K562 (cell line): ENCODE results near the gene LYZL6. TPM values are rescaled to one million over a fixed set of nuclear protein-coding genes. Genes with fewer than 3 reads are reported as not detected.

Source experiments
- ATAC-seq: fragments of 200-7000 bp; cut with Tn5 transposase; 3 replicates; pipeline ENCODE4 v1.9.1; 2020; ENCODE audit warnings: moderate library complexity
- BruUV-seq: library from RNA; stranded (reverse); fragments of 400-500 nt; replicated peaks from 2 replicates; lab custom pipeline; 2021; lab: Mats Ljungman, UMichigan
- CTCF ChIA-PET: fragments of 300-600 bp; formaldehyde crosslinking; extraction: SDS; loops from one replicate; lab custom pipeline; 2021; ENCODE audit warnings: low intra/inter-chr PET ratio; lab: Yijun Ruan, JAX
- POLR2A ChIA-PET: fragments of 300-600, 350-650 bp; sonication (Branson Sonifier 250); formaldehyde crosslinking; extraction: SDS; loops from one replicate; lab custom pipeline; 2021; ENCODE audit warnings: antibody characterized with exemption, inconsistent platforms; lab: Yijun Ruan, JAX
- DNase-seq, 4 experiments: peaks; one replicate each; pipeline versions ENCODE4 v3.0.0 to v3.0.0-alpha.2; 2011 to 2018; ENCODE audit warnings: low spot score in 3 of 4, mixed read lengths in 3 of 4; ENCODE audit errors: extremely low read depth in 1 of 4
- FAIRE-seq: peaks from 2 replicates; lab custom pipeline; 2011; peaks lifted over from hg19 to GRCh38; lab: Jason Lieb, UNC
- H2AFZ ChIP-seq: 2 replicates; pipeline ENCODE4 v1.6.0; 2011; ENCODE audit warnings: low read depth, low read length, control low read depth, inconsistent platforms
- H3K27ac ChIP-seq: fragments of 200-600 bp; 3 replicates; pipeline ENCODE4 v1.8.0; 2011; ENCODE audit warnings: low read depth, mild to moderate bottlenecking, control low read depth, inconsistent platforms, low read length, moderate library complexity, mixed read lengths; ENCODE audit errors: extremely low read depth
- H3K27me3 ChIP-seq, 2 experiments: fragments of 300-600 bp in 1 of 2; 2 replicates in 1 of 2; 3 replicates in 1 of 2; pipeline versions ENCODE4 v1.6.0 to v1.8.0; 2011; ENCODE audit warnings: inconsistent platforms in 2 of 2, low read length in 2 of 2, mild to moderate bottlenecking in 1 of 2, mixed read lengths in 1 of 2, moderate library complexity in 1 of 2; ENCODE audit not compliant: control insufficient read depth in 2 of 2, insufficient read depth in 2 of 2
- H3K36me3 ChIP-seq: fragments of 300-600 bp; 3 replicates; pipeline ENCODE4 v1.8.0; 2011; ENCODE audit warnings: mild to moderate bottlenecking, low read length, inconsistent platforms; ENCODE audit not compliant: control insufficient read depth, insufficient read depth
- H3K4me1 ChIP-seq, 2 experiments: fragments of 200-600 bp in 1 of 2; replicated peaks in 1 of 2; 2 replicates in 1 of 2; 3 replicates in 1 of 2; pipeline versions ENCODE4 v1.5.1 to v1.8.0; 2011; ENCODE audit warnings: inconsistent platforms in 2 of 2, low read length in 2 of 2, mild to moderate bottlenecking in 1 of 2, mixed read lengths in 1 of 2, moderate library complexity in 1 of 2; ENCODE audit not compliant: control insufficient read depth in 2 of 2, insufficient read depth in 2 of 2
- H3K4me2 ChIP-seq: 2 replicates; pipeline ENCODE4 v1.6.1; 2011; ENCODE audit warnings: low read length, control low read depth, inconsistent platforms, mixed read lengths; ENCODE audit not compliant: insufficient read depth
- H3K4me3 ChIP-seq: fragments of 200-600 bp; sonication (generic), shearing (Covaris generic); 2 replicates; pipeline ENCODE4 v1.5.1; 2016; ENCODE audit warnings: control low read depth, inconsistent platforms
- H3K79me2 ChIP-seq: fragments of 200-600 bp; 3 replicates; pipeline ENCODE4 v1.8.0; 2011; ENCODE audit warnings: low read length, inconsistent platforms; ENCODE audit not compliant: control insufficient read depth, insufficient read depth
- H3K9ac ChIP-seq, 2 experiments: 2 replicates each; pipeline versions ENCODE4 v1.6.0 to v1.6.1; 2011; ENCODE audit warnings: low read depth in 2 of 2, low read length in 2 of 2, control low read depth in 1 of 2, inconsistent platforms in 1 of 2, mild to moderate bottlenecking in 1 of 2, mixed read lengths in 1 of 2; ENCODE audit not compliant: insufficient read depth in 1 of 2
- H3K9me1 ChIP-seq: one replicate; pipeline ENCODE4 v1.6.0; 2011; ENCODE audit warnings: inconsistent platforms, mild to moderate bottlenecking, low read length, moderate library complexity; ENCODE audit not compliant: control insufficient read depth, insufficient read depth
- H3K9me3 ChIP-seq: replicated peaks from 2 replicates; pipeline ENCODE4 v1.5.1; 2011; ENCODE audit warnings: low read depth, low read length, inconsistent platforms; ENCODE audit not compliant: control insufficient read depth, insufficient read depth
- H4K20me1 ChIP-seq: replicated peaks from 2 replicates; pipeline ENCODE4 v1.6.1; 2011; ENCODE audit warnings: low read length, inconsistent platforms, mixed read lengths; ENCODE audit not compliant: control insufficient read depth, insufficient read depth
- CBX5 ChIP-seq: IDR thresholded peaks from 2 replicates; pipeline ENCODE4 v1.6.1; 2014; ENCODE audit warnings: low read depth, borderline replicate concordance
- DDX20 ChIP-seq: fragments of 450-650 bp; IDR thresholded peaks from 2 replicates; pipeline ENCODE4 v1.6.1; 2016; ENCODE audit warnings: missing genetic modification characterization, low read depth, mild to moderate bottlenecking, missing compliant biosample characterization, moderate library complexity
- E2F8 ChIP-seq: fragments of 450-650 bp; IDR thresholded peaks from 2 replicates; pipeline ENCODE4 v1.7.1; 2018; ENCODE audit warnings: mild to moderate bottlenecking, low read depth; ENCODE audit not compliant: partially characterized antibody
- ELF1 ChIP-seq: fragments of 200-800 bp; sonication (Bioruptor generic); IDR thresholded peaks from 2 replicates; pipeline ENCODE4 v1.6.1; 2016; ENCODE audit warnings: missing genetic modification characterization, missing compliant biosample characterization
- FOSL1 ChIP-seq: fragments of 200-800 bp; sonication (Bioruptor generic); conservative IDR thresholded peaks from 2 replicates; pipeline ENCODE4 v1.6.1; 2016; ENCODE audit warnings: missing genetic modification characterization, missing compliant biosample characterization
- NFIC ChIP-seq: fragments of 450-650 bp; IDR thresholded peaks from 2 replicates; pipeline ENCODE4 v1.6.1; 2017; ENCODE audit warnings: mild to moderate bottlenecking, inconsistent platforms
- RBFOX2 ChIP-seq: fragments of 200-400 bp; formaldehyde crosslinking; IDR thresholded peaks from 2 replicates; pipeline ENCODE4 v1.6.1; 2017; ENCODE audit warnings: low read depth, mild to moderate bottlenecking, low read length, moderate library complexity
- ZNF134 ChIP-seq: fragments of 250-450 bp; sonication (Bioruptor Pico); conservative IDR thresholded peaks from 2 replicates; pipeline ENCODE4 v1.4.0; 2020
- ZNF695 ChIP-seq: fragments of 450-650 bp; formaldehyde crosslinking; IDR thresholded peaks from 2 replicates; pipeline ENCODE4 v1.4.0; 2020; ENCODE audit warnings: mild to moderate bottlenecking, moderate library complexity
- ZNF717 ChIP-seq: fragments of 250-450 bp; sonication (Bioruptor Pico); IDR thresholded peaks from 2 replicates; pipeline ENCODE4 v1.5.0; 2021
- WGBS: fragments of 100-300 bp; shearing (Covaris generic); methylation state at CpG from one replicate; pipeline ENCODE4 v1.1.6; 2016; ENCODE audit warnings: low coverage, mixed read lengths; ENCODE audit not compliant: insufficient coverage; ENCODE audit errors: missing lambda C conversion rate; 5-methylcytosine and 5-hydroxymethylcytosine counted together
- in situ Hi-C: fragments of 300-500 bp; cut with MboI; formaldehyde crosslinking; loops from 4 replicates; pipeline ENCODE4 v1.15.0; 2018; ENCODE audit warnings: inconsistent platforms, mixed read lengths
- intact Hi-C: fragments of 100-400 bp; cut with micrococcal nuclease; formaldehyde crosslinking; loops from 2 replicates; pipeline ENCODE4 v1.14.2; 2022
- polyA plus RNA-seq, 8 experiments: library from polyadenylated mRNA; depleted of rRNA in 4 of 8; stranded (reverse) in 5 of 8; unstranded in 3 of 8; fragments of >200 nt; fragmentation: Nextera tagmentation in 2 of 8; fragmentation: Illumina TruSeq in 1 of 8; extraction: Ambion mirVana in 2 of 8; extraction: Trizol in 1 of 8; gene quantifications; 2 replicates each; pipeline versions ENCODE4 v1.2.1 to v1.2.3, GENCODE V29; 2011 to 2014; ENCODE audit warnings: inconsistent platforms in 1 of 8, missing spikeins in 1 of 8
- total RNA-seq, 7 experiments: library from RNA; depleted of rRNA in 6 of 7; stranded (reverse); fragments of >200 nt in 6 of 7; fragmentation: Illumina TruSeq in 2 of 7; extraction: Trizol in 2 of 7; gene quantifications; 2 replicates each; pipeline versions ENCODE4 v1.2.1 to v1.2.3, GENCODE V29; 2011 to 2021; ENCODE audit warnings: low replicate concordance in 1 of 7

The LYZL6 gene
- total and polyA plus RNA-seq, 9 of the 15 experiments (the other 6 are each of a cell fraction or from before 2014, with no cell fraction given) = not detected

GRCh38 chr17:35889818-35890773, 53.4 kb downstream of the LYZL6 start:
- in situ Hi-C loops (no loop called here), intact Hi-C loops (no loop called here)
- Histone ChIP-seq H3K9ac (no peak overlapping the region), H2AFZ (peak overlapping the region; percentile 49), H3K27me3 (no peaks in the 10 kb centered on the region), H3K9me3 (no peaks in the 10 kb centered on the region), H3K27ac (no peak overlapping the region), H3K36me3 (no peaks in the 10 kb centered on the region), H3K9me1 (no peaks in the 10 kb centered on the region), H4K20me1 (no peaks in the 10 kb centered on the region), H3K4me2 (no peak overlapping the region), H3K4me3 (no peak overlapping the region), H3K79me2 (no peaks in the 10 kb centered on the region), H3K4me1 (peaks cover 0 to 7% of the 10 kb centered on the region in 2 experiments; a peak in 2 of 5 replicates)
- CTCF ChIA-PET = no interaction called here
- POLR2A ChIA-PET = interaction anchor here (0.7 to 2.0 kb wide), 5 partner anchors 10 to 1477 kb away, joined by 3 to 9 read pairs (median 5); partner anchors contain the start of gene CCL5
- no peak for FAIRE-seq
- no peak; the same call in 1 of the 3 replicates for ATAC-seq
- BruUV-seq = no TSS peak
- 29% methylated on average over 2 of the region's 2 CpGs for WGBS
- DNase-seq = no peak
- TF ChIP-seq FOSL1 (no peak), ELF1 (tag) (peak; percentile 58), NFIC (peak; percentile 79)

DNA sequence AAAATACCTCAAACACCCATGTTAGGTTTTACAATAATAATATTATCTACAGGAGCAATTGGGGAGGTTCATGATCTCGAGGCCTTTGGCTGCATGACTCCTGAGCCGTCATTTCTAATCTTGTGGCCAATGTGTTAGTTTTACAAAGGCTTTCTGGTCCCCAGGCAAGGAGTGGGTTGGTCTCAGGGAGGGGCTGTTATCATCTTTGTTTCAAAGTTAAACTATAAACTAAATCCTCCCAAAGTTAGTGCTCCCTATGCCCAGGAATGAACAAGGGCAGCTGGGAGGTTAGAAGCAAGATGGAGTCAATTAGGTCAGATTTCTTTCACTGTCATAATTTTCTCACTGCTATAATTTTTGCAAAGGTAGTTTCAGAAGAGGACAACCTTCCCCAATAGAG, 54.3 kb downstream of the LYZL6 start:
- Histone ChIP-seq H3K9me3 (no peaks in the 10 kb centered on the region), H3K36me3 (no peaks in the 10 kb centered on the region), H3K4me1 (peaks cover 0 to 7% of the 10 kb centered on the region in 2 experiments; a peak in 2 of 5 replicates), H3K27ac (no peak overlapping the region), H3K9ac (no peak overlapping the region), H3K9me1 (no peaks in the 10 kb centered on the region), H3K27me3 (no peaks in the 10 kb centered on the region), H3K79me2 (no peaks in the 10 kb centered on the region), H3K4me3 (no peak overlapping the region), H4K20me1 (no peaks in the 10 kb centered on the region), H3K4me2 (no peak overlapping the region), H2AFZ (peak overlapping the region; percentile 17)
- in situ Hi-C loops = no loop called here
- POLR2A ChIA-PET = interaction anchor here (0.7 to 2.0 kb wide), 5 partner anchors 9 to 112 kb away, joined by 3 to 9 read pairs (median 5); partner anchors contain the start of gene CCL5
- intact Hi-C loops = no loop called here
- WGBS = 19% methylated on average over 2 of the region's 2 CpGs
- DNase-seq = no peak
- no peak for ATAC-seq
- BruUV-seq = no TSS peak
- CTCF ChIA-PET = no interaction called here
- no peak for FAIRE-seq
- no peak for TF ChIP-seq E2F8
- no peak for TF ChIP-seq RBFOX2
- peak; percentile 70 for TF ChIP-seq DDX20 (tag)
- no peak for TF ChIP-seq ZNF695 (CRISPR knock-in tag)
- no peak for TF ChIP-seq ZNF717
- TF ChIP-seq ZNF134 = no peak
- TF ChIP-seq CBX5 = no peak
